Measurements from ENCODE around the gene PARD3B.

GRCh38 chr2:205427112-205427511 lies 881.8 kb downstream of the PARD3B start:
- TF ChIP-seq POLR2A (IDR thresholded peaks at IDR 0.05; ENCODE audit: borderline replicate concordance, extremely low read depth, insufficient read depth, insufficient read length) (no peak), SP1 (IDR thresholded peaks at IDR 0.05; ENCODE audit: low read depth) (no peak), TCF7L2 (IDR thresholded peaks at IDR 0.05; ENCODE audit: borderline replicate concordance, extremely low read depth, insufficient read depth, insufficient read length) (no peak), EGR1 (IDR thresholded peaks at IDR 0.05; ENCODE audit: low read depth) (no peak), JUND (IDR thresholded peaks at IDR 0.05) (no peak), ZNF274 (IDR thresholded peaks at IDR 0.05; ENCODE audit: low read depth, low read length) (no peak), EZH2phosphoT487 (IDR thresholded peaks at IDR 0.05; ENCODE audit: borderline replicate concordance) (no peak), RAD21 (IDR thresholded peaks at IDR 0.05; ENCODE audit: low read depth) (no peak), POLR2AphosphoS5 (IDR thresholded peaks at IDR 0.05; ENCODE audit: low read depth, low read length) (no peak)
- TF ChIP-seq, protein P1, sequence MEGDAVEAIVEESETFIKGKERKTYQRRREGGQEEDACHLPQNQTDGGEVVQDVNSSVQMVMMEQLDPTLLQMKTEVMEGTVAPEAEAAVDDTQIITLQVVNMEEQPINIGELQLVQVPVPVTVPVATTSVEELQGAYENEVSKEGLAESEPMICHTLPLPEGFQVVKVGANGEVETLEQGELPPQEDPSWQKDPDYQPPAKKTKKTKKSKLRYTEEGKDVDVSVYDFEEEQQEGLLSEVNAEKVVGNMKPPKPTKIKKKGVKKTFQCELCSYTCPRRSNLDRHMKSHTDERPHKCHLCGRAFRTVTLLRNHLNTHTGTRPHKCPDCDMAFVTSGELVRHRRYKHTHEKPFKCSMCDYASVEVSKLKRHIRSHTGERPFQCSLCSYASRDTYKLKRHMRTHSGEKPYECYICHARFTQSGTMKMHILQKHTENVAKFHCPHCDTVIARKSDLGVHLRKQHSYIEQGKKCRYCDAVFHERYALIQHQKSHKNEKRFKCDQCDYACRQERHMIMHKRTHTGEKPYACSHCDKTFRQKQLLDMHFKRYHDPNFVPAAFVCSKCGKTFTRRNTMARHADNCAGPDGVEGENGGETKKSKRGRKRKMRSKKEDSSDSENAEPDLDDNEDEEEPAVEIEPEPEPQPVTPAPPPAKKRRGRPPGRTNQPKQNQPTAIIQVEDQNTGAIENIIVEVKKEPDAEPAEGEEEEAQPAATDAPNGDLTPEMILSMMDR (IDR thresholded peaks at IDR 0.05 in 2 of 3, conservative IDR thresholded peaks at IDR 0.05 in 1 of 3; ENCODE audit: borderline replicate concordance in 1 of 3, insufficient read depth in 1 of 3, low read depth in 2 of 3, low read length in 2 of 3): no peak
- TF ChIP-seq, protein P2, sequence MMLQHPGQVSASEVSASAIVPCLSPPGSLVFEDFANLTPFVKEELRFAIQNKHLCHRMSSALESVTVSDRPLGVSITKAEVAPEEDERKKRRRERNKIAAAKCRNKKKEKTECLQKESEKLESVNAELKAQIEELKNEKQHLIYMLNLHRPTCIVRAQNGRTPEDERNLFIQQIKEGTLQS (IDR thresholded peaks at IDR 0.05): no peak
- TF ChIP-seq, protein P3, sequence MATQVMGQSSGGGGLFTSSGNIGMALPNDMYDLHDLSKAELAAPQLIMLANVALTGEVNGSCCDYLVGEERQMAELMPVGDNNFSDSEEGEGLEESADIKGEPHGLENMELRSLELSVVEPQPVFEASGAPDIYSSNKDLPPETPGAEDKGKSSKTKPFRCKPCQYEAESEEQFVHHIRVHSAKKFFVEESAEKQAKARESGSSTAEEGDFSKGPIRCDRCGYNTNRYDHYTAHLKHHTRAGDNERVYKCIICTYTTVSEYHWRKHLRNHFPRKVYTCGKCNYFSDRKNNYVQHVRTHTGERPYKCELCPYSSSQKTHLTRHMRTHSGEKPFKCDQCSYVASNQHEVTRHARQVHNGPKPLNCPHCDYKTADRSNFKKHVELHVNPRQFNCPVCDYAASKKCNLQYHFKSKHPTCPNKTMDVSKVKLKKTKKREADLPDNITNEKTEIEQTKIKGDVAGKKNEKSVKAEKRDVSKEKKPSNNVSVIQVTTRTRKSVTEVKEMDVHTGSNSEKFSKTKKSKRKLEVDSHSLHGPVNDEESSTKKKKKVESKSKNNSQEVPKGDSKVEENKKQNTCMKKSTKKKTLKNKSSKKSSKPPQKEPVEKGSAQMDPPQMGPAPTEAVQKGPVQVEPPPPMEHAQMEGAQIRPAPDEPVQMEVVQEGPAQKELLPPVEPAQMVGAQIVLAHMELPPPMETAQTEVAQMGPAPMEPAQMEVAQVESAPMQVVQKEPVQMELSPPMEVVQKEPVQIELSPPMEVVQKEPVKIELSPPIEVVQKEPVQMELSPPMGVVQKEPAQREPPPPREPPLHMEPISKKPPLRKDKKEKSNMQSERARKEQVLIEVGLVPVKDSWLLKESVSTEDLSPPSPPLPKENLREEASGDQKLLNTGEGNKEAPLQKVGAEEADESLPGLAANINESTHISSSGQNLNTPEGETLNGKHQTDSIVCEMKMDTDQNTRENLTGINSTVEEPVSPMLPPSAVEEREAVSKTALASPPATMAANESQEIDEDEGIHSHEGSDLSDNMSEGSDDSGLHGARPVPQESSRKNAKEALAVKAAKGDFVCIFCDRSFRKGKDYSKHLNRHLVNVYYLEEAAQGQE (IDR thresholded peaks at IDR 0.05; ENCODE audit: low read depth): no peak
